OCI-LY1 (cell line): ENCODE data around the gene CFAP97.

Experiments used
- H2AFZ ChIP-seq: fragments of 200-600 bp; sonication (generic), shearing (Covaris generic); 2 replicates; pipeline ENCODE4 v1.6.0; 2014; ENCODE audit warnings: antibody characterized with exemption, mild to moderate bottlenecking, low read length
- H3F3A ChIP-seq: fragments of 200-600 bp; sonication (generic), shearing (Covaris generic); 2 replicates; pipeline ENCODE4 v1.6.0; 2014; ENCODE audit warnings: mild to moderate bottlenecking, antibody characterized with exemption, low read length, moderate library complexity; ENCODE audit not compliant: insufficient read depth
- H3K27ac ChIP-seq: fragments of 200-600 bp; sonication (generic); 2 replicates; pipeline ENCODE4 v1.5.1; 2014; ENCODE audit warnings: low read length, mixed run types, mild to moderate bottlenecking, low read depth; ENCODE audit not compliant: poor library complexity, severe bottlenecking
- H3K27me3 ChIP-seq: fragments of 200-600 bp; sonication (generic); 2 replicates; pipeline ENCODE4 v1.6.0; 2014; ENCODE audit warnings: antibody characterized with exemption, mild to moderate bottlenecking, low read length, moderate library complexity; ENCODE audit not compliant: insufficient read depth
- H3K36me3 ChIP-seq: fragments of 200-600 bp; sonication (generic); 2 replicates; pipeline ENCODE4 v1.6.1; 2014; ENCODE audit warnings: mild to moderate bottlenecking, antibody characterized with exemption, low read length, moderate library complexity, mixed read lengths; ENCODE audit not compliant: insufficient read depth
- H3K4me1 ChIP-seq: fragments of 200-600 bp; sonication (generic); 2 replicates; pipeline ENCODE4 v1.5.1; 2014; ENCODE audit warnings: mild to moderate bottlenecking, low read length, moderate library complexity; ENCODE audit not compliant: insufficient read depth, severe bottlenecking
- H3K4me2 ChIP-seq: fragments of 200-600 bp; sonication (generic), shearing (Covaris generic); 2 replicates; pipeline ENCODE4 v1.6.1; 2014; ENCODE audit warnings: low read length
- H3K4me3 ChIP-seq: fragments of 200-600 bp; sonication (generic); 2 replicates; pipeline ENCODE4 v1.5.1; 2014; ENCODE audit warnings: low read length, low read depth, mild to moderate bottlenecking, mixed read lengths; ENCODE audit not compliant: poor library complexity, severe bottlenecking
- H3K79me2 ChIP-seq: fragments of 200-600 bp; shearing (Covaris generic); 2 replicates; pipeline ENCODE4 v1.6.1; 2016; ENCODE audit warnings: mixed run types, low read length, mixed read lengths; ENCODE audit not compliant: insufficient read depth
- H3K9ac ChIP-seq: fragments of 200-600 bp; sonication (generic), shearing (Covaris generic); 2 replicates; pipeline ENCODE4 v1.6.1; 2014; ENCODE audit warnings: mild to moderate bottlenecking, low read length, mixed read lengths
- H3K9me2 ChIP-seq: fragments of 200-600 bp; sonication (generic), shearing (Covaris generic); 2 replicates; pipeline ENCODE4 v1.6.1; 2014; ENCODE audit warnings: low read depth, mild to moderate bottlenecking, low read length, mixed read lengths
- H3K9me3 ChIP-seq: fragments of 200-600 bp; shearing (Covaris generic); 2 replicates; pipeline ENCODE4 v1.6.1; 2014; ENCODE audit warnings: low read length, mixed read lengths
- H4K20me1 ChIP-seq: fragments of 200-600 bp; sonication (generic), shearing (Covaris generic); 2 replicates; pipeline ENCODE4 v1.6.0; 2016; ENCODE audit warnings: mild to moderate bottlenecking, low read length; ENCODE audit not compliant: insufficient read depth
- CTCF ChIP-seq: fragments of 200-600 bp; sonication (generic), shearing (Covaris generic); IDR thresholded peaks from 2 replicates; pipeline ENCODE4 v1.5.1; 2017; ENCODE audit warnings: mild to moderate bottlenecking, antibody characterized with exemption, low read length, moderate library complexity, mixed read lengths
- EZH2 ChIP-seq: fragments of 200-600 bp; sonication (generic), shearing (Covaris generic); IDR thresholded peaks from 2 replicates; pipeline ENCODE4 v1.8.0; 2017; ENCODE audit warnings: borderline replicate concordance, mixed run types, mild to moderate bottlenecking, antibody characterized with exemption, low read length, moderate library complexity, mixed read lengths

The CFAP97 gene

GRCh38 chr4:185183622-185184281 lies 20.0 kb downstream of the CFAP97 start:
- H3K9me3 ChIP-seq, result no peaks in the 10 kb centered on the region
- H3F3A ChIP-seq, result peaks cover 5% of the 10 kb centered on the region; the same call in 1 of the 2 replicates
- H3K4me1 ChIP-seq, result peaks cover 21% of the 10 kb centered on the region
- no peaks in the 10 kb centered on the region for H3K27me3 ChIP-seq
- H2AFZ ChIP-seq, result no peak overlapping the region
- peaks cover 59% of the 10 kb centered on the region for H3K79me2 ChIP-seq
- no peak overlapping the region; the same call in 1 of the 2 replicates for H3K4me2 ChIP-seq
- H3K27ac ChIP-seq, result peak overlapping the region; percentile 71
- H3K36me3 ChIP-seq, result peaks cover 30% of the 10 kb centered on the region
- no peak overlapping the region for H3K9ac ChIP-seq
- no peak for TF ChIP-seq EZH2
- TF ChIP-seq CTCF, result peak; percentile 82
- H3K4me3 ChIP-seq, result no peak overlapping the region
- no peaks in the 10 kb centered on the region for H4K20me1 ChIP-seq
- no peaks in the 10 kb centered on the region for H3K9me2 ChIP-seq

- H2AFZ ChIP-seq, result no peak overlapping the region
- no peak overlapping the region for H3K4me3 ChIP-seq
- peaks cover 57% of the 10 kb centered on the region for H3K79me2 ChIP-seq
- no peaks in the 10 kb centered on the region for H3K9me2 ChIP-seq
- H3K36me3 ChIP-seq, result peaks cover 24% of the 10 kb centered on the region; the same call in 1 of the 2 replicates
- peaks cover 5% of the 10 kb centered on the region; the same call in 1 of the 2 replicates for H3F3A ChIP-seq
- no peak overlapping the region for H3K4me2 ChIP-seq
- no peak for TF ChIP-seq EZH2
- no peak for TF ChIP-seq CTCF
- no peak overlapping the region for H3K27ac ChIP-seq
- H3K9me3 ChIP-seq, result no peaks in the 10 kb centered on the region
- H3K9ac ChIP-seq, result no peak overlapping the region
- H3K4me1 ChIP-seq, result peaks cover 21% of the 10 kb centered on the region
- H4K20me1 ChIP-seq, result no peaks in the 10 kb centered on the region
- H3K27me3 ChIP-seq, result no peaks in the 10 kb centered on the region
These were observed 21.6 kb downstream of the CFAP97 start for GRCh38 chr4:185182239-185182638.

GRCh38 chr4:185179488-185179887 lies 24.3 kb downstream of the CFAP97 start:
- Histone ChIP-seq H3F3A (peaks cover 5% of the 10 kb centered on the region; the same call in 1 of the 2 replicates), H3K27ac (no peak overlapping the region), H3K4me3 (no peak overlapping the region), H3K27me3 (no peaks in the 10 kb centered on the region), H3K79me2 (peaks cover 32% of the 10 kb centered on the region), H2AFZ (no peak overlapping the region), H3K4me2 (no peak overlapping the region), H3K9me2 (no peaks in the 10 kb centered on the region), H3K4me1 (peaks cover 7% of the 10 kb centered on the region), H3K9me3 (no peaks in the 10 kb centered on the region), H3K9ac (no peak overlapping the region), H4K20me1 (no peaks in the 10 kb centered on the region), H3K36me3 (peaks cover 33% of the 10 kb centered on the region)
- TF ChIP-seq EZH2, result no peak
- TF ChIP-seq CTCF, result no peak
